ENCODE results near the gene ATP13A3.

ATP13A3 gene

GRCh38 chr3:194401868-194402329 lies 84.9 kb downstream of the ATP13A3 start:
- Histone ChIP-seq H3K4me3 (ENCODE audit: low read depth, low read length, poor library complexity, severe bottlenecking) (no peak overlapping the region), H3K9me3 (ENCODE audit: low read length) (no peaks in the 10 kb centered on the region), H2AFZ (ENCODE audit: low read length) (no peak overlapping the region), H3K79me2 (ENCODE audit: insufficient read depth, low read length) (no peaks in the 10 kb centered on the region), H3K36me3 (ENCODE audit: insufficient read depth, low read length) (peaks cover 23% of the 10 kb centered on the region; the same call in 1 of the 2 replicates), H4K20me1 (ENCODE audit: insufficient read depth, low read length) (no peaks in the 10 kb centered on the region), H3K27me3 (ENCODE audit: insufficient read depth, low read length) (no peaks in the 10 kb centered on the region; the same call in 1 of the 2 replicates), H3K9me2 (ENCODE audit: low read depth, low read length) (no peaks in the 10 kb centered on the region), H3F3A (ENCODE audit: insufficient read depth, low read length) (peaks cover 7% of the 10 kb centered on the region; the same call in 1 of the 2 replicates), H3K4me2 (ENCODE audit: low read length) (no peak overlapping the region), H3K27ac (ENCODE audit: low read depth, low read length, poor library complexity, severe bottlenecking) (no peak overlapping the region), H3K9ac (ENCODE audit: low read length) (no peak overlapping the region), H3K4me1 (ENCODE audit: insufficient read depth, low read length, severe bottlenecking) (peaks cover 5% of the 10 kb centered on the region)
- no peak for TF ChIP-seq CTCF (IDR thresholded peaks at IDR 0.05; ENCODE audit: low read length)
- TF ChIP-seq EZH2 (IDR thresholded peaks at IDR 0.05; ENCODE audit: borderline replicate concordance, low read length) = no peak

GRCh38 chr3:194401346-194401745 lies 85.5 kb downstream of the ATP13A3 start:
- no peaks in the 10 kb centered on the region for H3K9me3 ChIP-seq (ENCODE audit: low read length)
- no peaks in the 10 kb centered on the region for H3K79me2 ChIP-seq (ENCODE audit: insufficient read depth, low read length)
- no peak overlapping the region for H2AFZ ChIP-seq (ENCODE audit: low read length)
- H3K4me1 ChIP-seq (ENCODE audit: insufficient read depth, low read length, severe bottlenecking) = peaks cover 6% of the 10 kb centered on the region
- no peak overlapping the region for H3K4me3 ChIP-seq (ENCODE audit: low read depth, low read length, poor library complexity, severe bottlenecking)
- H3F3A ChIP-seq (ENCODE audit: insufficient read depth, low read length) = peaks cover 7% of the 10 kb centered on the region; the same call in 1 of the 2 replicates
- no peak overlapping the region for H3K4me2 ChIP-seq (ENCODE audit: low read length)
- no peak overlapping the region for H3K27ac ChIP-seq (ENCODE audit: low read depth, low read length, poor library complexity, severe bottlenecking)
- no peaks in the 10 kb centered on the region for H3K9me2 ChIP-seq (ENCODE audit: low read depth, low read length)
- H3K27me3 ChIP-seq (ENCODE audit: insufficient read depth, low read length) = no peaks in the 10 kb centered on the region; the same call in 1 of the 2 replicates
- H3K9ac ChIP-seq (ENCODE audit: low read length) = no peak overlapping the region
- H3K36me3 ChIP-seq (ENCODE audit: insufficient read depth, low read length) = peaks cover 23% of the 10 kb centered on the region; the same call in 1 of the 2 replicates
- H4K20me1 ChIP-seq (ENCODE audit: insufficient read depth, low read length) = no peaks in the 10 kb centered on the region
- TF ChIP-seq CTCF (IDR thresholded peaks at IDR 0.05; ENCODE audit: low read length) = no peak
- no peak for TF ChIP-seq EZH2 (IDR thresholded peaks at IDR 0.05; ENCODE audit: borderline replicate concordance, low read length)

- Histone ChIP-seq H3K9ac (ENCODE audit: low read length) (no peak overlapping the region), H3K36me3 (ENCODE audit: insufficient read depth, low read length) (peaks cover 11% of the 10 kb centered on the region; the same call in 1 of the 2 replicates), H4K20me1 (ENCODE audit: insufficient read depth, low read length) (no peaks in the 10 kb centered on the region), H3K27me3 (ENCODE audit: insufficient read depth, low read length) (peaks cover 6% of the 10 kb centered on the region; the same call in 1 of the 2 replicates), H2AFZ (ENCODE audit: low read length) (no peak overlapping the region), H3K4me2 (ENCODE audit: low read length) (no peak overlapping the region), H3K27ac (ENCODE audit: low read depth, low read length, poor library complexity, severe bottlenecking) (no peak overlapping the region), H3K4me1 (ENCODE audit: insufficient read depth, low read length, severe bottlenecking) (peaks cover 10% of the 10 kb centered on the region), H3K9me2 (ENCODE audit: low read depth, low read length) (no peaks in the 10 kb centered on the region), H3K79me2 (ENCODE audit: insufficient read depth, low read length) (no peaks in the 10 kb centered on the region), H3F3A (ENCODE audit: insufficient read depth, low read length) (peaks cover 4% of the 10 kb centered on the region; the same call in 1 of the 2 replicates), H3K9me3 (ENCODE audit: low read length) (no peaks in the 10 kb centered on the region), H3K4me3 (ENCODE audit: low read depth, low read length, poor library complexity, severe bottlenecking) (no peak overlapping the region)
- no peak for TF ChIP-seq EZH2 (IDR thresholded peaks at IDR 0.05; ENCODE audit: borderline replicate concordance, low read length)
- no peak for TF ChIP-seq CTCF (IDR thresholded peaks at IDR 0.05; ENCODE audit: low read length)
These were observed 86.9 kb downstream of the ATP13A3 start for GRCh38 chr3:194399874-194400411.
